ENCODE measurements around the gene SETBP1. TPM values are rescaled to one million over a fixed set of nuclear protein-coding genes. Genes with fewer than 3 reads are reported as not detected.

SETBP1 gene
- total and polyA plus RNA-seq, 2 donors from 2014 or later: 2.7 to 71.7 TPM

DNA sequence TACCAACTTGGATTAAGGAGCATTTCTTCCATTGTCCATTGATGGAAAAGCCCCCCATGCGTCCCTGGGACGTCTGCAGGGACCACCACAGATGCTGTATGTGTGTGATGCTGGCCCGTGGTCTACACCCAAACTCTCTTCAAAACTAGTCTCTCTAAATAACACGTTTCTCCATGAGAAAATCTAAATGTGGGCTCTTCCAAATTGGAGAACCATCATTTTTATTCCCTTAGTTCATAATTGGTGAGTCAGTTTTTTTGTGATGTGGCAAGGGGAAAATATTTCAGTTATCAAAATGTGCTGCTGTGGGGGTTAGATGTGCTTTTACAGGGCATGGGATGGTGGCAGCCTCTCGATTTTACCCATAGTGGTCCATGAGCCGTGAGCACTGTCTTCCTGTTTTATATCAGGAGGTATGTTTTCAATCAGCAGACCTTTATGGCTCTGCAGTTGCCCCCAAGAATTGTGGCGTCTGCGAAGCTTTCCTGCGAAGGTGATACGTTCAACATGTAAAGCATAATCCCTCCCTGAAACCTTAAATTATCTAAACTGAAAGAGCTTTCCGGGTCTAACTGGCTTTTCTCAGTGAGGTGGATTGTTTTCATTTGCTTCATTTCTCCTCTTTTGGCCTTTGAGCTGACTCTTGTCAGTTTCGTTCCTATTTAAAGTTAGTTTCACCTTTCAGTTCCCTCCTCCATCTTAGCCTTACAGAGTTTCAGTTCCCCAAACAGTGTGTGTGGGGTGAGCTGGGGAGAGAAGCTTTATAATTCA lies 78.4 kb downstream of the SETBP1 start:
- TF ChIP-seq, protein P1, sequence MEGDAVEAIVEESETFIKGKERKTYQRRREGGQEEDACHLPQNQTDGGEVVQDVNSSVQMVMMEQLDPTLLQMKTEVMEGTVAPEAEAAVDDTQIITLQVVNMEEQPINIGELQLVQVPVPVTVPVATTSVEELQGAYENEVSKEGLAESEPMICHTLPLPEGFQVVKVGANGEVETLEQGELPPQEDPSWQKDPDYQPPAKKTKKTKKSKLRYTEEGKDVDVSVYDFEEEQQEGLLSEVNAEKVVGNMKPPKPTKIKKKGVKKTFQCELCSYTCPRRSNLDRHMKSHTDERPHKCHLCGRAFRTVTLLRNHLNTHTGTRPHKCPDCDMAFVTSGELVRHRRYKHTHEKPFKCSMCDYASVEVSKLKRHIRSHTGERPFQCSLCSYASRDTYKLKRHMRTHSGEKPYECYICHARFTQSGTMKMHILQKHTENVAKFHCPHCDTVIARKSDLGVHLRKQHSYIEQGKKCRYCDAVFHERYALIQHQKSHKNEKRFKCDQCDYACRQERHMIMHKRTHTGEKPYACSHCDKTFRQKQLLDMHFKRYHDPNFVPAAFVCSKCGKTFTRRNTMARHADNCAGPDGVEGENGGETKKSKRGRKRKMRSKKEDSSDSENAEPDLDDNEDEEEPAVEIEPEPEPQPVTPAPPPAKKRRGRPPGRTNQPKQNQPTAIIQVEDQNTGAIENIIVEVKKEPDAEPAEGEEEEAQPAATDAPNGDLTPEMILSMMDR (IDR thresholded peaks at IDR 0.05; ENCODE audit: borderline replicate concordance, extremely low read depth, insufficient read depth): no peak
- Histone ChIP-seq H3K4me3 (ENCODE audit: low read length in 3 of 3) (no peak overlapping the region), H3K27ac (ENCODE audit: low read depth in 2 of 2, low read length in 2 of 2) (peak overlapping the region in 1 of 2 donors; percentile 16), H3K36me3 (ENCODE audit: control insufficient read depth in 2 of 3, insufficient read depth in 3 of 3, low read length in 3 of 3) (no peaks in the 10 kb centered on the region), H3K9ac (ENCODE audit: low read length in 3 of 3) (no peak overlapping the region), H3K27me3 (ENCODE audit: control insufficient read depth, insufficient read depth, low read length) (no peaks in the 10 kb centered on the region), H3K4me1 (ENCODE audit: control insufficient read depth in 2 of 3, insufficient read depth in 2 of 3, low read depth in 1 of 3, low read length in 3 of 3) (peaks cover 0 to 8% (median 7%) of the 10 kb centered on the region in 3 donors), H3K9me3 (ENCODE audit: control insufficient read depth in 2 of 3, insufficient read depth in 1 of 3, low read length in 3 of 3) (no peaks in the 10 kb centered on the region)
- no peak for FAIRE-seq
- peak in 2 of 5 donors; percentile 54 to 60 for DNase-seq
- intact Hi-C loops (cut with DNase I): no loop called here

DNA sequence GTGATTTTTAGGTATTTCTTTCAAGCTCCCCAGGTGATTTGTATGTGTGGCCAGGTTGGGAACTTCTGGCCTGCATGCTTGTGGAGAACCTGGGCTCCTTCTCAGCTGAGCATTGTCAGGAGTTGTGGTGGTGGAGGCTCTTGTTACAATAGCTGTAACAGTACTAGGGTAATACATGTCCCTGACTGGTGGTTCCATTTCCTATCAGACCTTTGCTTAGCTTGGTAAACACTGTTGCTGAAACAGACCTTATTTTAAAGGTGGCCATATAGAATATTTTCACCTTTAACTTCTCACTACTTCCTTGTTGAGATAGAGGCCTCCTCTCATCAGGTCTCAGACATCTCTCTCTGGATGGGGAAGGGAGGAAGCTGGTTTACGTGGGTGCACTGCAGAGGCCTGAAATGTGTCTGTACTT lies 79.2 kb downstream of the SETBP1 start:
- Histone ChIP-seq H3K4me1 (ENCODE audit: control insufficient read depth in 2 of 3, insufficient read depth in 2 of 3, low read depth in 1 of 3, low read length in 3 of 3) (peaks cover 0 to 7% (median 7%) of the 10 kb centered on the region in 3 donors), H3K4me3 (ENCODE audit: low read length in 3 of 3) (no peak overlapping the region), H3K9me3 (ENCODE audit: control insufficient read depth in 2 of 3, insufficient read depth in 1 of 3, low read length in 3 of 3) (no peaks in the 10 kb centered on the region), H3K9ac (ENCODE audit: low read length in 3 of 3) (no peak overlapping the region), H3K27me3 (ENCODE audit: control insufficient read depth, insufficient read depth, low read length) (no peaks in the 10 kb centered on the region), H3K36me3 (ENCODE audit: control insufficient read depth in 2 of 3, insufficient read depth in 3 of 3, low read length in 3 of 3) (no peaks in the 10 kb centered on the region), H3K27ac (ENCODE audit: low read depth in 2 of 2, low read length in 2 of 2) (no peak overlapping the region)
- intact Hi-C loops (cut with DNase I): no loop called here
- FAIRE-seq: no peak
- peak in 1 of 5 donors; percentile 40 for DNase-seq
- TF ChIP-seq, protein P1 (IDR thresholded peaks at IDR 0.05; ENCODE audit: borderline replicate concordance, extremely low read depth, insufficient read depth): no peak

DNA sequence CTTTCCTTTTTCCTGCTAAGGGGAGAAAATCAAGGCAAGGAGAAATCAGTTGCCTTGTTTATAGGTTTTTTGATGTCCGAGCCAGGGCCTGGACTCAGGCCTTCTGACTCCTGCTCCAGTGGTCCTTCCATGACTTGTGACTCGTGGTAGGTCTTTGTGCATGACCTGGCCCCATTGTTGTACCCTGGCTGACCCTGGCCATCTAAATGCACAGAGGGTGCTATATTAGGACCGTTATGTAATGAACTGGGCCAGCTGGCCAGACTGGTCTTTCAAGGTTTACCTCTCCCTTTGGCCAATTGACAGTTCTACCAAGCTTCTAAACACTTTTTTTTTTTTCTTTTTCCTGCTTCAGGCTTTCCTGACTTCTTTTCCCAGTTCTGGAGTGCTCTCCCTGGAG lies 81.1 kb downstream of the SETBP1 start:
- peaks cover 0 to 15% (median 10%) of the 10 kb centered on the region in 3 donors for H3K4me1 ChIP-seq (ENCODE audit: control insufficient read depth in 2 of 3, insufficient read depth in 2 of 3, low read depth in 1 of 3, low read length in 3 of 3)
- TF ChIP-seq, protein P1 (IDR thresholded peaks at IDR 0.05; ENCODE audit: borderline replicate concordance, extremely low read depth, insufficient read depth): no peak
- FAIRE-seq (no peak), DNase-seq (no peak)
- H3K4me3 ChIP-seq (ENCODE audit: low read length in 3 of 3): no peak overlapping the region
- no peaks in the 10 kb centered on the region for H3K36me3 ChIP-seq (ENCODE audit: control insufficient read depth in 2 of 3, insufficient read depth in 3 of 3, low read length in 3 of 3)
- H3K27me3 ChIP-seq (ENCODE audit: control insufficient read depth, insufficient read depth, low read length): no peaks in the 10 kb centered on the region
- intact Hi-C loops (cut with DNase I): no loop called here
- H3K9me3 ChIP-seq (ENCODE audit: control insufficient read depth in 2 of 3, insufficient read depth in 1 of 3, low read length in 3 of 3): no peaks in the 10 kb centered on the region
- no peak overlapping the region for H3K9ac ChIP-seq (ENCODE audit: low read length in 3 of 3)
- peak overlapping the region in 1 of 2 donors; percentile 11 for H3K27ac ChIP-seq (ENCODE audit: low read depth in 2 of 2, low read length in 2 of 2)

All from kidney (tissue), 14 donors.